Measurements from ENCODE around the gene SUMO2.

Gene SUMO2

GRCh38 chr17:75124041-75124818 lies 58.5 kb downstream of the SUMO2 start:
- peak; percentile 71 for DNase-seq (ENCODE audit: low read depth)

- DNase-seq (ENCODE audit: low read depth) = no peak
Observed at GRCh38 chr17:75118307-75118706, 64.5 kb downstream of the SUMO2 start.

- DNase-seq (ENCODE audit: low read depth) = no peak
Observed at GRCh38 chr17:75116737-75117136, 66.0 kb downstream of the SUMO2 start.
